ENCODE data around the gene BCL2L1. TPM values are rescaled to one million over a fixed set of nuclear protein-coding genes. Genes with fewer than 3 reads are reported as not detected.
A peak's percentile ranks its signal among the peaks of the same experiment; 100 is the strongest.

BCL2L1 gene
- total and polyA plus RNA-seq, 10 of the 15 experiments (the other 5 are each of a cell fraction or from before 2014, with no cell fraction given) = 0.63 to 67.7 (median 43.6) TPM

- POLR2A ChIA-PET = interaction anchor here (1.0 kb wide), 1 partner anchor 135 kb away, joined by 3 read pairs; the partner anchor contains the start of gene ID1
- in situ Hi-C loops (cut with MboI) = no loop called here
- TF ChIP-seq RAD21 (IDR thresholded peaks at IDR 0.05; ENCODE audit: insufficient read depth, low read depth, low read length) (no peak), RCOR1 (conservative IDR thresholded peaks at IDR 0.05; ENCODE audit: low read depth, low read length) (no peak), GABPA (IDR thresholded peaks at IDR 0.05; ENCODE audit: low read depth) (no peak), IKZF2 (IDR thresholded peaks at IDR 0.05) (no peak), CREB1 (IDR thresholded peaks at IDR 0.05; ENCODE audit: low read depth) (peak; percentile 89), ZBTB11 (CRISPR knock-in tag; IDR thresholded peaks at IDR 0.05) (no peak), KDM1A (IDR thresholded peaks at IDR 0.05; ENCODE audit: borderline replicate concordance) (no peak), RBBP5 (conservative IDR thresholded peaks at IDR 0.05) (no peak), CBFB (IDR thresholded peaks at IDR 0.05; ENCODE audit: low read depth) (no peak), BCL11A (IDR thresholded peaks at IDR 0.05; ENCODE audit: low read depth, low read length) (0 out of 2 replicates have a peak, but pooled peaks have one; percentile 9), NR2F1 (conservative IDR thresholded peaks at IDR 0.05) (0 out of 2 replicates have a peak, but pooled peaks have one; percentile 17), TCF12 (IDR thresholded peaks at IDR 0.05; ENCODE audit: low read depth, low read length) (no peak), TAF1 (IDR thresholded peaks at IDR 0.05; ENCODE audit: borderline replicate concordance, low read depth, low read length) (no peak), EP300 (IDR thresholded peaks at IDR 0.05; ENCODE audit: borderline replicate concordance in 1 of 2, control insufficient read depth in 1 of 2, low read depth in 2 of 2, low read length in 2 of 2) (no peak), NFYB (IDR thresholded peaks at IDR 0.05; ENCODE audit: insufficient read depth, low read depth, low read length) (no peak), LARP7 (IDR thresholded peaks at IDR 0.05) (no peak), EED (IDR thresholded peaks at IDR 0.05; ENCODE audit: low read depth) (no peak), ATF2 (IDR thresholded peaks at IDR 0.05; ENCODE audit: low read length) (0 out of 2 replicates have a peak, but pooled peaks have one; percentile 44), SMAD1 (IDR thresholded peaks at IDR 0.05; ENCODE audit: low read depth, partially characterized antibody) (no peak), FOS (IDR thresholded peaks at IDR 0.05; ENCODE audit: borderline replicate concordance, extremely low read depth, insufficient read length) (no peak)
These were observed 17.5 kb upstream of the BCL2L1 start for GRCh38 chr20:31740208-31740607.

More at GRCh38 chr20:31740208-31740607, 17.5 kb upstream of the BCL2L1 start:
- ChIA-PET RAD21 (ENCODE audit: unreplicated experiment) (interaction anchor here (0.6 to 2.9 kb wide), 4 partner anchors 8 to 78 kb away, joined by 3 to 22 read pairs (median 6); no protein-coding TSS in a partner anchor), SMC1A (ENCODE audit: uncharacterized antibody, unreplicated experiment) (interaction anchor here (0.9 to 3.4 kb wide), 3 partner anchors 16 to 79 kb away, joined by 4 to 14 read pairs (median 8); no protein-coding TSS in a partner anchor), CTCF (interaction anchor here (0.7 to 4.1 kb wide), 6 partner anchors 9 to 210 kb away, joined by 3 to 28 read pairs (median 12); no protein-coding TSS in a partner anchor)
- peaks cover 52% of the 10 kb centered on the region for H3K79me2 ChIP-seq (ENCODE audit: control insufficient read depth, insufficient read depth, low read length)
- peaks cover 0 to 2% of the 10 kb centered on the region in 2 experiments; a peak in 1 of 4 replicates for H3K36me3 ChIP-seq (ENCODE audit: control insufficient read depth in 2 of 2, insufficient read depth in 2 of 2, low read length in 1 of 2)
- no peak for DNase-seq (ENCODE audit: low read depth, low spot score)
- WGBS (ENCODE audit: insufficient coverage, insufficient replicate concordance, low lambda C conversion rate, missing lambda C conversion rate) = 0% methylated on average over 1 of the region's 1 CpG
- intact Hi-C loops (cut with micrococcal nuclease; ENCODE audit: unreplicated experiment) = no loop called here
- H3K4me2 ChIP-seq (ENCODE audit: control insufficient read depth, insufficient read depth) = peak overlapping the region; percentile 86
- no peaks in the 10 kb centered on the region for H3K9me3 ChIP-seq (replicated peaks; ENCODE audit: control insufficient read depth, insufficient read depth, low read length)
- H3K27me3 ChIP-seq (replicated peaks in 1 of 2; ENCODE audit: control insufficient read depth in 2 of 2, insufficient read depth in 2 of 2, low read length in 1 of 2) = no peaks in the 10 kb centered on the region
- no peak for FAIRE-seq
- peak overlapping the region; percentile 89 for H3K4me3 ChIP-seq
- H4K20me1 ChIP-seq (ENCODE audit: control insufficient read depth, insufficient read depth) = no peaks in the 10 kb centered on the region
- no peaks in the 10 kb centered on the region for H3K4me1 ChIP-seq (ENCODE audit: control insufficient read depth, insufficient read depth, low read length)
- H2AFZ ChIP-seq (ENCODE audit: control insufficient read depth, low read depth, low read length) = peak overlapping the region; percentile 35
- peak overlapping the region; percentile 88 for H3K9ac ChIP-seq (ENCODE audit: control insufficient read depth, insufficient read depth, low read length)
- no TSS peak for BruUV-seq (replicated peaks)
- ATAC-seq = peak; percentile 44
- H3K27ac ChIP-seq (ENCODE audit: control insufficient read depth, insufficient read depth) = peak overlapping the region; percentile 77
